Gastroesophageal sphincter (tissue), 4 donors: ENCODE data around the gene CLCNKB. TPM values are rescaled to one million over a fixed set of nuclear protein-coding genes. Genes with fewer than 3 reads are reported as not detected.

Source experiments
- ATAC-seq: fragments of 150-250 bp; one replicate; pipeline ENCODE4 v1.9.1; 2016; ENCODE audit warnings: mild to moderate bottlenecking, moderate library complexity
- H3K27ac ChIP-seq, 4 donors: fragments of 200-600 bp; sonication (generic) in 3 of 4; 1 replicate in 3 of 4; 2 replicates in 1 of 4; pipeline ENCODE4 v1.5.1; 2016 to 2019
- H3K27me3 ChIP-seq: fragments of 200-600 bp; sonication (generic); one replicate; pipeline ENCODE4 v1.5.1; 2019
- H3K36me3 ChIP-seq, 2 donors: fragments of 200-600 bp; sonication (generic); one replicate each; pipeline ENCODE4 v1.5.1; 2019; ENCODE audit warnings: control low read depth in 1 of 2
- H3K4me1 ChIP-seq, 3 donors: fragments of 200-600 bp; sonication (generic); 1 replicate in 2 of 3; 2 replicates in 1 of 3; pipeline ENCODE4 v1.5.1; 2016 to 2019; ENCODE audit warnings: control low read depth in 2 of 3
- H3K4me3 ChIP-seq, 2 donors: fragments of 200-600 bp; sonication (generic); one replicate each; pipeline ENCODE4 v1.5.1; 2019; ENCODE audit warnings: mild to moderate bottlenecking in 1 of 2, moderate library complexity in 1 of 2
- H3K9me3 ChIP-seq, 3 donors: fragments of 200-600 bp; sonication (generic); one replicate each; pipeline ENCODE4 v1.5.1; 2017 to 2019; ENCODE audit warnings: control low read depth in 2 of 3
- CTCF ChIP-seq, 4 experiments: fragments of 200-600 bp in 2 of 4; fragments of 450-650 bp in 2 of 4; sonication (generic) in 1 of 4; IDR thresholded peaks; one replicate each; pipeline ENCODE4 v1.5.1; 2017 to 2019; ENCODE audit warnings: antibody characterized with exemption in 4 of 4, mild to moderate bottlenecking in 2 of 4, moderate library complexity in 2 of 4
- EP300 ChIP-seq: sonication (generic); formaldehyde crosslinking; IDR thresholded peaks from one replicate; pipeline ENCODE4 v1.6.1; 2017; ENCODE audit warnings: antibody characterized with exemption, mild to moderate bottlenecking
- POLR2A ChIP-seq, 2 donors: fragments of 450-650 bp; IDR thresholded peaks; one replicate each; pipeline ENCODE4 v1.6.1; 2017; ENCODE audit warnings: antibody characterized with exemption in 2 of 2, mild to moderate bottlenecking in 2 of 2, moderate library complexity in 1 of 2
- POLR2AphosphoS5 ChIP-seq: sonication (generic); formaldehyde crosslinking; IDR thresholded peaks from one replicate; pipeline ENCODE4 v1.6.1; 2017; ENCODE audit warnings: antibody characterized with exemption
- WGBS, 2 donors: methylation state at CpG; one replicate each; pipeline ENCODE4 v1.1.5; 2018; ENCODE audit warnings: low coverage in 1 of 2; 5-methylcytosine and 5-hydroxymethylcytosine counted together
- total RNA-seq, 4 donors: library from RNA; depleted of rRNA; stranded (reverse); fragments of >200 nt; gene quantifications; one replicate each; pipeline ENCODE4 v1.1.0, GENCODE V29; 2016

The CLCNKB gene
- total RNA-seq, 4 donors from 2014 or later: 0.20 to 1.9 (median 0.82) TPM

DNA sequence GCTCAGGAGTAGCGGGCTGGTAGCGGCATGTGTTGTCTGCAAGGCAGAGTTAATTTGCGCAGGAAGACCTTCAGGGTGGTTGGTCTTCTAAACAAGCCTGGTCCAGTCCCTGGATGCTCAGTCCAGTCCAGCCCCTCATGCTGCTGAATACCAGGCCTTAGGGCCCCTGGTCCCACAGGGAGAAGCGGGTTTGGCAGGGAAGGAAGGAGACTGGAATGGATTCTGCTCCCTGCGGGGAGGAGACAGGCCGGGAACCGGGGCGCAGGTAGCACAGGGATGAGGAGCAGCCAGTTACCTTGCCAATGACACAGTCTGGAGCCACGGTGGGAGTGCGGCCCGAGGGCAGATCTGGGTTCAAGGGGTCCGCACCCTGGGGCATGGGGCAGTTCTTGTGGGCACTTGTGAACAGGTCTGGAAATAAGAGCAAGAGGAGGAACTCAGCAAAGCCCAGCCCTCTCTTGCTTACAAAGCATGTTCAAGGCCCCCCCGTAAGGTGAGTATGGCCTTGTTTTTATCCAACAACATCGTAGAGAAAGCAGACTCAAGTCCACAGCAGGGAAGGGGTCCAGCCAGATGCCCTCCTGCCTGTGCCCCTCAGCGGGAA, 19.7 kb downstream of the CLCNKB start:
- no peak for TF ChIP-seq CTCF (IDR thresholded peaks at IDR 0.05)
- no peak for TF ChIP-seq POLR2A (IDR thresholded peaks at IDR 0.05)
- H3K9me3 ChIP-seq: no peaks in the 10 kb centered on the region
- H3K36me3 ChIP-seq: no peaks in the 10 kb centered on the region
- H3K4me3 ChIP-seq: no peak overlapping the region
- H3K4me1 ChIP-seq: peaks cover 0 to 19% (median 3%) of the 10 kb centered on the region in 3 donors
- no peak overlapping the region for H3K27ac ChIP-seq
- 89 to 95% methylated on average over 3 to 15 of the region's 15 CpGs for WGBS, 2 donors
- no peaks in the 10 kb centered on the region for H3K27me3 ChIP-seq
- no peak for ATAC-seq

GRCh38 chr1:16063921-16064320, 20.3 kb downstream of the CLCNKB start:
- Histone ChIP-seq H3K4me1 (peaks cover 0 to 25% (median 8%) of the 10 kb centered on the region in 3 donors), H3K27me3 (no peaks in the 10 kb centered on the region), H3K4me3 (no peak overlapping the region), H3K9me3 (no peaks in the 10 kb centered on the region), H3K27ac (no peak overlapping the region), H3K36me3 (no peaks in the 10 kb centered on the region)
- 49 to 54% methylated on average over 5 to 9 of the region's 9 CpGs for WGBS, 2 donors
- TF ChIP-seq CTCF (IDR thresholded peaks at IDR 0.05) (no peak), POLR2AphosphoS5 (no peak), POLR2A (IDR thresholded peaks at IDR 0.05) (no peak), EP300 (no peak)
- ATAC-seq: no peak

DNA sequence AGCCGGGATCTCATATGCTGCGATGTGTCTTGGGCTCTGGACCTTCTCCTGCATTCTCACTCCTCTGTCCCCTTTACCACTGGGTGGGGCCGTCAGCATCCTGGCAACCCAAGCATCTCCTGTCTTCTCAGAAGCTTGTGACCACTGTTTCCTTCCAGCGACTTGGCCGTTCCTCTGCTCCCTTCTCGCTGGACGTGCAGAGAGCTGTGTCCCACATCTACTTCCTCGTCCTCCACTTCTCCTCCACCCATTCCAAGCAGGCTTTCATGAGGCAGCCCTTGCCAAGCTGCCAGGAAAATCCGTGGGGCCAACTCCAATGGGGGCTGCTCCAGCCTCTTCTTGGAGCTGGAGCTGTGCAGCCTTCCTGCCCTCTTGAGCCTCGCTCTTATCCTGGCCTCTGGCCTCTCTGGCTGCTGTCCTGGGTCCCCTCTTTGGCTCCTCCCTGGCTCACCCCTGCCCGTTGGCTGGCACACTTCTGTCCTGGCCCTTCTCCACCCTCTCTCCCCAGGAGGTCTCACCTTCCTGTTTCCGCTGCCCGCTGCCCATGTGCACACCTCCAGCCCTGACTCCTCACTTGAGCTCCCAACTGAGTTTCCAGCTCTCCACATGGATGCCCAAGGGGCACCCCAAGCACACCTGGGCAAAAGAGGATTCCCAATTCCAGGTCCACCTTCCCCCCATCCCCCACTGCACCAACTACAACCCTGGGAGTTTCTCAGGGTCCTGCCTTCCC, 21.1 kb downstream of the CLCNKB start:
- H3K36me3 ChIP-seq: no peaks in the 10 kb centered on the region
- H3K4me1 ChIP-seq: peaks cover 0 to 27% (median 8%) of the 10 kb centered on the region in 3 donors
- no peaks in the 10 kb centered on the region for H3K27me3 ChIP-seq
- ATAC-seq: peak; percentile 24
- no peaks in the 10 kb centered on the region for H3K9me3 ChIP-seq
- no peak overlapping the region for H3K27ac ChIP-seq
- no peak for TF ChIP-seq CTCF (IDR thresholded peaks at IDR 0.05)
- TF ChIP-seq POLR2AphosphoS5: no peak
- no peak for TF ChIP-seq POLR2A (IDR thresholded peaks at IDR 0.05)
- no peak for TF ChIP-seq EP300
- H3K4me3 ChIP-seq: no peak overlapping the region
- WGBS, 2 donors: 48 to 66% methylated on average over 8 to 12 of the region's 13 CpGs

DNA sequence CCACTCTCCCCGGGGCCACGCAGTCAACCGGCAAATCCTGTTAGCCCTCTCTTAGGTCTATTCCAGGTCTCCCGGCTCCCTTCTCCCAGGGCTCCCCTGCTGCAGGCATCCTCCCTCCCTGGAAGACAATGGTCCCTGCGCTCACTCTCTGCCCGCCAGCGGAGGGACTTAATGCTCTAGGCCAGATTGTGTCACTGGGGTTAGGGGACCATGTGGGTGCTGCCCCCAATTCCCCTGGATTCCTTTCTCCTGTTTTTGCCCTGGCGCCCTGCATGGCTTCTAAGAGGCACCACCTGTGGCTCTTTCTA, 21.6 kb downstream of the CLCNKB start:
- Histone ChIP-seq H3K27me3 (no peaks in the 10 kb centered on the region), H3K27ac (no peak overlapping the region), H3K36me3 (no peaks in the 10 kb centered on the region), H3K4me3 (no peak overlapping the region), H3K4me1 (peaks cover 0 to 27% (median 8%) of the 10 kb centered on the region in 3 donors), H3K9me3 (no peaks in the 10 kb centered on the region)
- WGBS, 2 donors: 80 to 100% methylated on average over 5 of the region's 8 CpGs
- no peak for ATAC-seq
- TF ChIP-seq POLR2A (IDR thresholded peaks at IDR 0.05) (no peak), POLR2AphosphoS5 (no peak), EP300 (no peak), CTCF (IDR thresholded peaks at IDR 0.05) (no peak)

DNA sequence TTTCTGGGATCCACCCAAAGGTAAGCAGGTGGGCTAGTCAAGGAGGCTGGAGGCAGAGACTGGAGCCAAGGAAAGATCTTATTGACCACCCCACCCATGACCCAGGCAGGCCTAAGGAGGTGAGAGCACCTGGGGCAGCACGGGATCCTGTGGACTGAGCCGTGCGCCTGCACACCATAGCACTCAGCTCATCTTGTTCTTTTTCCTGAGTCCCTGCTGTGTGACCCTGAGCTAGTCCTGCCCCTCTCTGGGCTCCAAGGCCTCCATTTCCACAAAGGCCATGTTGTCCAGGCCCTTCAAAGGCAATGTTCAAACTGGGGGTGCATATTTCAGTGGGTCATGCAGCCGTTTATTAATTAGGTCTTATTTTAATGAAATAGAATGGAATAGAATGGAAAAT, 22.7 kb downstream of the CLCNKB start:
- Histone ChIP-seq H3K9me3 (no peaks in the 10 kb centered on the region), H3K27ac (no peak overlapping the region), H3K4me3 (no peak overlapping the region), H3K27me3 (no peaks in the 10 kb centered on the region), H3K4me1 (peaks cover 0 to 27% (median 8%) of the 10 kb centered on the region in 3 donors), H3K36me3 (no peaks in the 10 kb centered on the region)
- no peak for TF ChIP-seq EP300
- TF ChIP-seq POLR2AphosphoS5: no peak
- no peak for TF ChIP-seq POLR2A (IDR thresholded peaks at IDR 0.05)
- no peak for TF ChIP-seq CTCF (IDR thresholded peaks at IDR 0.05)
- WGBS, 2 donors: 90% methylated on average over 4 of the region's 4 CpGs
- ATAC-seq: no peak
